ENCODE data around the gene NECTIN4. TPM values are rescaled to one million over a fixed set of nuclear protein-coding genes. Genes with fewer than 3 reads are reported as not detected.

NECTIN4 gene
- total and polyA plus RNA-seq, 2 of the 8 experiments (the other 6 are each of a cell fraction or from before 2014, with no cell fraction given) = 0.19 to 0.71 TPM

GRCh38 chr1:161137881-161138280 is 48.5 kb upstream of the NECTIN4 start (continued):
- no peak for TF ChIP-seq MAX (IDR thresholded peaks at IDR 0.05)
